Umbilical cord (tissue), 2 donors: ENCODE data around the gene RXRA. TPM values are rescaled to one million over a fixed set of nuclear protein-coding genes. Genes with fewer than 3 reads are reported as not detected.

Experiments used
- DNase-seq: peaks from one replicate; pipeline ENCODE4 v3.0.0-alpha.2; 2015; ENCODE audit warnings: low spot score
- total RNA-seq: library from RNA; depleted of rRNA; stranded (reverse); fragments of >200 nt; gene quantifications from one replicate; pipeline ENCODE4 v1.2.3, GENCODE V29; 2014; ENCODE audit warnings: low replicate concordance; ENCODE audit not compliant: insufficient read depth

RXRA gene
- total RNA-seq, 1 donor from 2014 or later, result 15.9 TPM

DNA sequence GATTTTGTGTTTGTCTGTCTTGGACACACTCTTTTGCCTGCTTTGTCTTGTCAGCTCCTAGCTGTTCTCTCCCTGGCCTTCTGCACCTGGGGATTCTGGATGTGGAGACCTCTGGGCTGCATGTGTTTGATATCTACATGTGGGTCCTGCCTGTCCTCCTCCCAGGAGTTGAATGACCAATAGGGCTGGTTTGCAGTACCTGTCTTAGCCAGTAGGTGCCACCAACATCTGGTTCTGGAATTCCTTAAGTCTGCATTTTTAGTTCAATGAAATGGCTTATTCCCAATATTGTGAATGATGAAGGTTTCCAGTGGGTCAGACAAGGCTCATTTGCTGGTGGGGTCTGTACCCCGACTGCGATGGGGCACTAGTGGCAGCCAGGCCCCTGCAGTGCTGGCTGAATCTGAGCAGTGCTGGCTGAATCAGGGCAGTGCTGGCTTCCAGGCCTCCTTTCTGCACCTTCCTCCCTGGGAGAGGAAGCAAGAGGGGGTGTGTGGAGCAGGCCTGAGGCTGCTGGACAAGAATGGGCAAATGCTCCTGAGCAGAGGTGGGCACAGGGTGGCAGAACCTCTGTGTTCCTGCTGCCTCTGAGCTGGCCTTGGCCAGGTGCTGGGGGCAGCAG lies 73.3 kb downstream of the RXRA start:
- no peak for DNase-seq

DNA sequence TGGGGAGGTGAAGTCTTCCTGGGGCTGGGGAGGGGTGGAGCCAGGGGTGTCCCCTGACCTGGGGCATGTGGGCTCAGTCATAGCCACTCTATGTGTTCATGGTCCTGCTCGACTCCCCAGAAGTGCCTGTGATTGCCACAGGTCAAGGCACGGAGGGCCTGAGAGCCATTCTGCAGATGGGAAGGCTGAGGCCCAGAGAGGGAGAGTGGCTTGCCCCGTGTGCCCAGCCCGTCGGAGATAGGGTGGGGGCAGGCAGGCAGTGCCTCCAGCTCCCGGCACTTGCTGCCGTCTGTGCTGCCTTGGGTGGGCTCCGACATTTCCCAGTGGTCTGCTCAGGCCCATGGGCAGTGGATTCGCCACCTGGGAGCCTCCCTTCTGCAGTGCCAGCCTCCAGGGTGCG lies 74.0 kb downstream of the RXRA start:
- no peak for DNase-seq

DNA sequence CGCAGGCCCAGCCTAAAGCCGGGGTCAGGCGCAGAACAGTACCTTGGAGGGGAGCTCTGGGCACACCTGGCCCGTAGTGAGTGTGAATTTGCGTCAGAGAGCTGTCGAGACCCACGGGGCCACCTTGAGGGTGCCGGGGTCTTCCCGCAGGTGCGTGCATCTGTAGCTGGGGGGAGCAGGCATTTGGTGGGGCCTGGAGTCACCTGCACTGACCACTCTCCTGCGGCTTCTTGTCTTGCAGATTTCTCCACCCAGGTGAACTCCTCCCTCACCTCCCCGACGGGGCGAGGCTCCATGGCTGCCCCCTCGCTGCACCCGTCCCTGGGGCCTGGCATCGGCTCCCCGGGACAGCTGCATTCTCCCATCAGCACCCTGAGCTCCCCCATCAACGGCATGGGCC lies 75.1 kb downstream of the RXRA start:
- no peak for DNase-seq

DNA sequence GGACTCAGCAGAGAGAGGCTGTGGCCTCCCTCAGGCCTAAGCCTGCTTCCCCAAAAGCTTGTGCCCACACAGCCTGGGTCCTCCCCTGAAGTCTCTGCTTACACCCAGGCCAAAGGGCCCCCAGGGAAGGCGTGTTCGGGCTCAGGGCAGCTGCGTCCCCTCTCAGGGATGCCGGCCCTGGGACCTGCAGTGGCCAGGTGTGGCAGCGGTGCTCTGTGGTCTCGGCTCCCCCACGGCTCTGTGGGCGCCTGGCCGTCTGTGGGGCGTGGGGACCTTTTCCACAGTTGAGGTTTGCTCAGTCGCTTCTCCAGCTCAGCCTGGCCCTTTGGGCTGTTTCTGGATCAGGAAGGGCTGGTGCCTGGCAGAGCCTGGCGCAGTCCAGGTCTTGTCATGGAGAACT lies 75.9 kb downstream of the RXRA start:
- no peak for DNase-seq

DNA sequence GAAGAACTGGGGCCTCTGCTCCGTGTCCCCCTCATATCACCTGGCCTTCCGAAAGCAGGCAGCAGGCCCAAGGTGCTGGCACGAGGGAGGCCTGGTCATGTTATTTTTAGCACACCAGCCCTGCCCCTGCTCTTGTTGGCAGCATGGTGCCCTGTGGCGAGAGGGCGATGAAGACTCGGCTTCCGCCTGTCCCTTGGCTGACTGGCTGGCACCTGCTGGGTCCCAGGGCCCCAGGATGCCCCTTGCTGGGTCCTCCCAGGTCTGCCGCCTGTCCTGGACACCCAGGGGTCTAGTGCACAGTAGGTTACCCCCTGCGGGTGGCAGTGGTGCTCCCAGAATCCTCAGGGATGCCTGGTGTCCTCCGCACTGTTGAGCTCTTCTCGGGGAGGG lies 77.0 kb downstream of the RXRA start:
- DNase-seq, result no peak

DNA sequence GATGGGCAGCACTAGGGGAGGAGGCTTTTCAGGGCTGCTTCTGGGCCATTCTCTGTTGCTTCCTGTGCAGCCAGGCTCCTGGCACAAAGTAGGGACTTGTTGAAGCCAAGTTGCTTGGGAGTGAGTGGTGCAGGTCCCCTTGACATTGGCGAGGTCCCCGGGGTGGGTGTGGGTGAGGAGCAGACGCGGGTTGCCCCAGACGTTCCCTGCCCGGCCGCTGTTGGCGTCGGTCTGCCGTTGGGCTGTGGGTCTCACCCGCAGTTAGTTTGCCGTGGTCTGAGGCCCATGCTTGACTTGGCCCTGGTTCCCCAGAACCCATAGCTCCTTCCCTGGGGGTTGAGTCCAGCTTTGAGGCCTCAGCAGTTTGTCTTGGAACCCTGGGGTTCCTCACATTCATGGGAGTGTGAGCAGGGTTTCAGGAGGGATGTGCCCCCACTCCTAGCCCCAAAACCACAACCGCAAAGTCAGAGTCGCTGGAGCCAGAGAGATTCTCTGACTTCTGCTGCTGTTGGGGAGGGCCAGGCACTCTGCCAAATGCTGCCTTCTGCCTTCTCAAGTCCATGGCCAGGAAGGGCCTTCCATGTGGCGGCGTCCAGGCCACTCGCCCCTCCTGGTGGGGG lies 77.5 kb downstream of the RXRA start:
- peak; percentile 73 for DNase-seq

DNA sequence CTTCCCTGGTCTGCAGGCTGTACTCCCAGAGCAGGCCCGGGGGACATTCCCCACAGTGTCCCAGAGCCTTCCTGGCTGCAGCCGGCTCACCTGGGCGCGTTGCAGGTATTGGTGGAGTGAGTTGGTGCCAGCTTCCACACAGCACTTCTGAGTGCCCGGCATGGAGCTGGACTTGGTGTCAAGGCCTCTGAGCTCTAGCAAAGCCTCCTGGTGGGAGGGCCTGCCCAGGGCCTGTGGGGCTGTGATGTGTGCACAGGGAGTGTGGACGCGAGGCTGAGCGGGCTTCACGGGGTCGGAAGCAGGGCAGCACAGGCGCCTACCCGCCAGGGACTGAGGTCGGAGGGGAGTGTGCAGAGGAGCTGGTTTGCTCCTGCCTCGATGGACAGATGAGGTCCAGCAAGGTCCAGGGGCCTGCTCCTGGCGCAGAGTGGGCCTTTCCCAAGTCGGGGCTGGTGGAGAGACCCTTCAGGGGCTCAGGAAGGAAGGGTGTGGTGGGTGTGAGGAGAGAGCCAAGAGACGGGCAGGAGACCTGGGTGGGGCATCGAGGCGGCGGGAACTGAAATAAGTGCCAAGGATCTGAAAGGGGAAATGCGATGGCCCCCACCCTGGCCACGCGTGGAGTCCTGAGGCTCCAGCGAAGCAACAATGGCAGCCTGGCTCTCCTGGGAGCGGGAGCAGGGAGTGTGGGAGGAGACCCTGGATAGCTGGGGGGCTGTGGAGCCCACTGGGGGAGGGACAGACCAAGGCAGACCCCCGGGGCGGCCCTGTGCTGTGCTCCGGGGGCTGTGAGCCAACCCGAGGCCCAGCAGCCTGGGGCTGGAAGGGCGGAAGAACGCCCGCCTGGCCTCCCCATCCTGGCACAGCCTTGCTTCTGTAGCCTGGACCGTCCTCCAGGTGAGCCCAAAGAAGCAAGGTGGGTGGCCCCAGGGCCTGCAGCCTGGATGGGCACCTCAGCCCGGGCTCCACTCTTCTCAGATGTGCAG lies 78.4 kb downstream of the RXRA start:
- DNase-seq, result no peak

DNA sequence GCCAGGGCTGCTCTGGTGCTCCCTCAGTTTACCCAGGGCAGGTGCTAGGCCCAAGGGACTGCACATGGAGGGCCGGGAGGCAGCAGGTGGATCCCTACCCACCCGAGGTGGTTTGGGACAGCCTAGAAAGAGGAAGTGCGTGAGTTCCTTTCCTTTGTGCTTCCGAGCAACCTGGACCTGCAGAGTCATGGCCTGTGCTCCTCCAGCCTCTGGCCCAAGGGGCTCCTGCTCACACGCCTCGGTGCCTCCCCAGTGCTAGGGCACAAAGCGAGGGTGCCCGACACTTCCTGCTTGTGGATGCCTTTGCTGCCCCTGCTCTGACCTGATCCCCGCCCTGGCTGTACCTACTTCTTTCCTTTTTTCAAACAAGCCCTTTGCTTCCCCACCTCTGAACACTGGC lies 79.3 kb downstream of the RXRA start:
- DNase-seq, result no peak

DNA sequence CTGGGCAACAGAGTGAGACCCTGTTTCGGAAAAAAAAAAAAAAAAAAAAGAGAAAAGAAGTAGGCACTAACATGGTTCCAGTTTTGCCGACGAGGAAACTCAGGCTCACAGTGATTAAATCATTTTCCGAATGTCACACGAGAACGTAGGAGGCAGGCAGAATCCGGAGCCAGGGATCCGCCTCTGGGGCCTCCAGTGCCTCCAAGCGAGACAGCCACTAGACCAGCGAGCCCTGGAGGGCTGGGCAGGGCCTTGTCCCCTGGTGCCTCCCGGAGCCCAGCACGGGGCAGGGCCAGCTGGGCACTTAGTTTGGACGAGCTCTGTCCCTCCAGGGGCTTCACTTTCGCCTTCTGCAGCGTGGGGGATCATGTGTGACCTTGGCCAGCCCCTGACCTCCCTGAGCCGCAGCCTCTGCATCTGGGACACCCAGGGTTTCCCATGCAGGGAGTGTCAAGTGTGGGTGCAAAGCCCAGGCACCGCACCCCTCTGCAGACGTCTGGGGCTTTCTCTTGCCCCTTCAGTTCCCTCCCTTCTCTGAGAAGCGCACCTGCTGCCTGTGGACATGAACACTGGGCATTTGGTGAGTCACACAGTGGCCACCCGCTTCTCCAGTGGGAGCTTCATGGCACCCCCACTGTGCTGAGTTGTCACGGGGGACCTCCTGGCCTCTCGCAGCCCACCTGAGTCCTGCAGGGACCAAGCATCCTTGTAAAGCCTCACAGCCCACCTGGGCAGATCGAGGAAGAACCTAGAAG lies 80.3 kb downstream of the RXRA start:
- no peak for DNase-seq

DNA sequence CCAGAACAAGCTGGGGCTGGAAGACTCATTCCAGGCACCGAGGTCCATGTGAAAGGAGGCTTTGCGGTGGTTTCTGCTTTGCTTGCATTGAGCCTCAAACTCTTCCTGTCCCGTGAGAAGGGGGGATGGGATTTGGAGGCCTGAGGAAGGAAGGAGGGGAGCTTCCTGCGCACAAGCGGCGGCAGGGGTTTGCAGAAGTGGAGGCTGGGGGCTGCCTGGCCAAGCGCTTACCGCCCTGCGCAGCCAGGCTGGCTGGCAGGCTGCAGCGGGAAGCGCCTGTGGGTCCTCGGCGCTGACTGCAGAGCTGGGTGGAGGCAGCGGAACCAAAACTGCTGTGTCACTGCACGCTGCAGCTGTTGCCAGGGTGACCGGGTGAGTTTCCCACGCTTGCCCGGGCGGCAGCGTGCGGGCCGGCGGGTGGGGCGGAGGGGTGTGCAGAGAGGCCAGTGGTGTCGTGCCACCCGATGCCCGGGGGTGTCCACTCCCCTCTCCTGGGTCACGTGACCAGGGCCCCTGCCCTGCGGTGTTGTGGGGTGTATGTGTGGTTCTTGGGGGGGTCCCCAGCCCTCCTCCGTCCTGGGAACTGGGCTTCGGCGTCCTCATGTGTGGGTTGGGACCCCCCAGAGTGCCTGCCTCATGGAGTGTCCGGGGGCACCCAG lies 81.0 kb downstream of the RXRA start:
- peak; percentile 90 for DNase-seq

DNA sequence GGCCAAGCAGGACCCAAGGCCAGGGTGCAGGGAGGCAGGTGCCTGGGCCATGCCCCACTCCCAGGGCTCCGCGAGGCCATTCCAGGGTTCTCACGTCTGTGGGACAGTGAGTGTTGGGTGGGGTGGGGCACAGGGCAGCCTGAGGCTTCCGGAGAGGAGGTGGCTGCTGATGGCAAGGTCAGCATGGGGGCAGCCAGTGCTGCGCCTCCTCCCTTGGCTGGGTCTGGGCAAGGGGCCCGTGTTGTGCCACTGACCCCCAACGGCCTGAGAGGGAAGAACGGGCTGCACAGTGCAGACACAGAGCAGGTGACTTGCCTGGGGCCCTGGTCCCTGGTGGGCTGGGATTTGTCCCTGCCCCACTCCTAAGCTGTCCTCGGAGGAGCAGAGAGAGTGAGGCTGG lies 82.1 kb downstream of the RXRA start:
- DNase-seq, result no peak

DNA sequence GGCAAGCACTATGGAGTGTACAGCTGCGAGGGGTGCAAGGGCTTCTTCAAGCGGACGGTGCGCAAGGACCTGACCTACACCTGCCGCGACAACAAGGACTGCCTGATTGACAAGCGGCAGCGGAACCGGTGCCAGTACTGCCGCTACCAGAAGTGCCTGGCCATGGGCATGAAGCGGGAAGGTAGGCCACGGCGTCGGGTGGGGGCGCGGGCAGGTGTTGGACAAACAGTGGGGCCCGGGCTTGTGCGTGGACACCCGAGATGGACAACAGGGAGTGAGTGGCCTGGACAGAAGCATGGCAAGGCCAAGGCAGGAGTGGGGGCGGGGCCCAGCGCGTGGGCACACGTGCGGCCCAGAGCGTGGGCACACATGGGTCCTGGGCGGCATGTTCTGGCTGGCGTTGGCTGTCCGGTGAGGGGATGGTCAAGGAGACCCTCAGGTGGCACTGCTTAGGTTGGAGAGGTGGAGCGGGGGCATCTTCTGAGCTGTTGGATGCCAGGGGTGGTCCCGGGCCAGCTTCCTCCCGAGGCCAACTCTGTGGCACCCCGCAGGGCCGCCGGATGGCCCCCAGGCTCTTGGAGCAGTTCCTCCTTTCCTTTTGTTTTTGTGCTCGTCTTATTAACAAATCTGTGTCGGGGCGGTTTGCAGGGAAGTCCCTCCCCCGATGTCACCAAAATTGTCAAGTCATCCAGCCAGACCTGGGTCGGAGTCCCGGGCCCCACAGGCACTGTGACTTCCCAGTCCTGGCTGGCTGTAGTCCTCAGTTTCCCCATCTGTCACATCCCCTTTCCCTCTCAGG lies 82.9 kb downstream of the RXRA start:
- no peak for DNase-seq

DNA sequence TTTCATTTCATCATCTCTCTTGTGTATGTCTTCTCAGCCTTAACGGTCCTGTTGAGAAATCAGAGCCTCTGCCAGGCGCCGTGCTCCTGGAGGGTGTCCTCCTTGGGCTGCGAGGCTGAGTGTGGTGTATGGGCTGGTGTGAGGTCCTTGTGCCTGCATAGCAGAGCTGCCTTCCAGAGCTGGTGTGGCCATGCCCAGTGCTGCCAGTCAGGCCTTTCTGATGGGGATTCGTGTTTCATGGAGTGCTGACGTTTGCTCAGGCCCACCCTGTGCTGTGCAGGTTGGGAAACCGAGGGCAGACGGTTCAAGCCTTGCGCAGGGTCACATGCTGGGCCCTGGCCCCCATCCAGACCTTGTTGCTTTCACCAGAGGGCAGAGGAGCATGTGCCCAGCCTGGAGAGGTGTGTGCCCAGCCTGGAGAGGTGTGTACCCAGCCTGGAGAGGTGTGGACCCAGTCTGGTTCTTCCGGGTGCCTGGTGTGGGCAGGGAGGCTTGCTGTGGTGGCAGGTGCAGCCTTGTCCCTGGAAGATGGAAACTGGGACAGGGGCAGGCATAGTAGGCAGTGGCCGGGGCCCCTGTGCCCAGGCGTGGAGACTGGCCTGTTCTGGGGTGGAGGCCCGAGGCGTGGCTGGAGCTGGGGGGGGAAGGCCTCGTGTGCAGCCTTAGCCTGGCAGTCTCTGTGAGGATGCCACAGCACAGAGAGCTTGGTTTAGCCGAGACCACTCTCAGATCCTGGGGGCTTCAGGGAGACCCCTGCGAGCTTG lies 84.0 kb downstream of the RXRA start:
- no peak for DNase-seq

DNA sequence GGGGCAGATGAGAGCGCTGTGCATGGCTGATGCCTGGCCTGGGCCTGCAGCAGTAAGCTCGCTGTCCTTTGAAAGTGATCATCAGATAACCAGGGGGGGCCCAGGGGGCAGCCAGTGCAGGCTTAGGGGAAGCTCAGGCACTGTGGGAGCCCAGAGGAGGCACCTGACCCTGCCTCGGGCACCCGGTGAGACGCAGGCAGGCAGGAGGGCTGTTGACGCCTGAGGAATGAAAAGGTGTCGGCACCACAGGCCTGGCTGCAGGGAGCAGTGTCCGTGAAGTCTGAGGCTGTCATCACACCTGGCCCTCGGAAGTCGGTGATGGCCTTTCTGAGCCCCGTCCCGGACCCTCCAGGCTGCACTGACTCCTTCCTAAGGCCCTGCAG lies 84.6 kb downstream of the RXRA start:
- DNase-seq, result no peak

DNA sequence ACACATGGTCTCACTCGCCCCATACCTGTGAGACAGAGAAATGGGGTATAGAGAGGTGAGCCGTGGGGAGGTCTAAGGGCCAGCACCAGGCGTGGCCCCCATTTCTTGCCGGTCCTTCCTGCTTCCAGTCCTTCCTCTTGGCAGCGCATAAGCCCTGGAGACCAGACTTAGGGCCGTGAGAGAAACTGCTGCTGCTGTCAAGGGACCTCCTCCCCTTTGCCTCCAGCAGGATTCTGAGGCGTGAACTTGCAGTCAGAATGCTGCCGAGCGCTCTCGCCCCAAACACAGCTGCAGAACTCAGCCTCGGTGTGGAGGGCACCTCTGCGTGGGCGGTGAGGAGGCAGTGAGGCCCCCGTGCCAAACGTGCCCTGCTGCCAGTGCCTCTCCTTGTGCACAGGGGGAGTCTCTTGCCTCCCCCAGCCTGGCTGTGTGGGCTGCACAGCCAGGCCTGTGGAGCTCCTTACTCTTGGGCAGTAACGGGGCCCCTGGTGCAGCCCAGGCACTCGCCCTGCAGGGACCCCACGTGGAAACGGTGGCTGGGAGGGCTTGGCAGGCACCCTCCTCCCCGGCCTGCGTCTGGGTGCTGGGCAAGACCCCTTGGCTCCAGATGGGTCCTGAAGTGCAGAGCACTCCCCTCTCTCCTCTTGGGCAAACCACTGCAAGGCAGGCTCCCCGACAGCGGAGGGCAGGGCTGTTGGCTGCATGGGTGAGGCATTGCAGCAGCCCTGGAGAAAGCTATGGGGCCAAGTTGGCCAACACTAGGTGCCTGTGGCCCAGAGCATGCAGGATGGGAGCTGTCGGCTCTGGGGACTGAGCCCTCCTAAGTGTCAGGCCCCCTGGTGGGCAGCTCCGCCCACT lies 85.4 kb downstream of the RXRA start:
- peak; percentile 72 for DNase-seq

DNA sequence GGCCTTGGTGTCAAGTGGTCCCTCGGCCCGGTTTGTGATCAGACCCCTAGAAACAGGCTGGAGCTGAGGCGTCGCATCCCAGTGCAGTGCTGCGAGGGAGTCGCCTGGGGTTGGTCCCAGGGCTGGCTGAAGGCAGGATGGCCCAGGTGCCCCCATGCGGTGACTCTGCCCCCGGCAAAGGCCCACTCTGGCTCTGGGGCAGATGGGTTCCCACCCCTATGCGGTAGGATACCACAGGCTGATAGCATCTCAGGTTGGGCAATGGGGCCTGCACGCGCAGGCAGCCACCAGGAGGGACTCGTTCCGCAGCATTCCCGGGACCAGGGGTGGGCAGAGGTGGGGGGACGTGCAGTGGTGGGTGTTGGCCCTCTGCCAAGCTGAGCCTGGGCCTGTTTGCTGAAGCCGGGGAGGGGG lies 86.0 kb downstream of the RXRA start:
- DNase-seq, result peak; percentile 71

DNA sequence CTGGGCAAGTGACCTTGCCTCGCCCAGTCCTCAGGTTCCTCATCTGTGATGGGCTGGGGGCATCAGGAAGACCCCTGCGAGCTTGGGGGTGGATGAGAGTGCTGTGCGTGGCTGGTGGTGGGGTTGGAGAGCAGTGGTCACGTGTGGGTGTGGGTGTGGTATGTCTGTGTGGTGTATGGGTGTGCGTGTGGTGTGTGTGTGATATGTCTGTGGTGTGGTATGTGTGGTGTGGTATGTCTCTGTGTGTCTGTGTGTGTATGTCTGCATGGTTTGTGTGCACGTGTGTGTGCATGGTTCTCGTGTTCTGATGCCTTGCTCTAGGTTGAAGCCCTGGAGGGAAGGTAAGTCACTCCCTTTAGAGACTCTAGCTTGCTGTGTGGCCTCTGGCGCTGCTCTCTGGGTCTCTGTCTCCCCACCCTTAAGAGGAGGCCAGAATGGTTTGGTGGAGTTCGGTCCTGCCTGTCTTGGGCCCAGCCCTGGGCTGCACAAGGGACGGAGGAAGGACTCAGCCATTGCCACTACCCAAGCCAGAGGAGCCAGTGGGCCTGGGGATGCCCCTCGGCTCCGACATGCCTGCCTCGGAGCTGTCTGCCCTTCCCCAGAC lies 87.0 kb downstream of the RXRA start:
- no peak for DNase-seq

DNA sequence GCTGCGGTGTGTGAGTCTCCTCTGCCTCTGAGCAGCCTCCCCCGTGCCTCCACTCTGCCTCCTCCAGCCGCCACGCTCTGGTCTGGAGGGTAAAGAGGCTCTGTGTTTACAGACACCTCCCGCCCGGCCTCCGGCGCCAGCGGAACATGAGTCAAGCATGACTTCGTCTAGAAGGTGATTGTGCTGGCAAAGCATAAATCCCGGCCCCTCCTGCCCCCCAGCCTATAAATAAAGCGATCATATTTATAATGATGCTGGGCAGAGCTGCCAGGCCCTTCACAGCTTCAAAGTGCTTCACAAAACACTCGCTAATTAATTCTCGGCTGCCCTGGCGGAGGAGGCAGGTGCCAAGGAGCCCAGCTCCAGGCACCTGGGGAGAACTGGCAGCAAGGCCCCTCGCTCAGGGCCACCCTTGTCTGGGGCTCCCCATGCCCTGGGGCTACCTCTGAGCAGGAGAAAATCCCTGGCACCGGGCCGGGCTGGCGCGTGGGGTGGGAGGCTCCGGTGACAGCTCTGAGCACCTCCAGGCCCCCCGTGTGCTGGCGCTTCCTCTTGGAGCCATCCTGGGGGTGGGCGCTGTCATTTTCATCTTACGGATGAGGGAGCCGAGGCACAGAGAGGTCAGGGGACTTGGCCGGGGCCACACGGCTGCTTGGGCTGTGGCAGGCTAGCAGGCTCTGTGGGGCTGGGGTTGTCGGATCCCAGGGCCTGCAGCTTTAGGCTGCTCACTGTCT lies 87.8 kb downstream of the RXRA start:
- DNase-seq, result peak; percentile 79
